Fibroblast of lung (primary cell): ENCODE measurements around the gene STK36. TPM values are rescaled to one million over a fixed set of nuclear protein-coding genes. Genes with fewer than 3 reads are reported as not detected.

Experiments used
- DNase-seq, 2 donors: peaks; one replicate each; pipeline versions ENCODE4 v3.0.0 to v3.0.0-alpha.2; 2010; ENCODE audit warnings: low read depth in 2 of 2
- H2AFZ ChIP-seq: 2 replicates; pipeline ENCODE4 v1.5.1; 2012; ENCODE audit warnings: low read length, control low read depth, inconsistent platforms
- H3K27ac ChIP-seq: 2 replicates; pipeline ENCODE4 v1.5.1; 2011; ENCODE audit warnings: low read length, control low read depth; ENCODE audit not compliant: insufficient read depth
- H3K27me3 ChIP-seq: 2 replicates; pipeline ENCODE4 v1.5.1; 2011; ENCODE audit warnings: mild to moderate bottlenecking, low read length; ENCODE audit not compliant: control insufficient read depth, insufficient read depth
- H3K36me3 ChIP-seq: 2 replicates; pipeline ENCODE4 v1.5.1; 2011; ENCODE audit warnings: low read length; ENCODE audit not compliant: control insufficient read depth, insufficient read depth
- H3K4me1 ChIP-seq: 2 replicates; pipeline ENCODE4 v1.5.1; 2011; ENCODE audit warnings: low read length; ENCODE audit not compliant: control insufficient read depth, insufficient read depth; ENCODE audit errors: extremely low read depth
- H3K4me2 ChIP-seq: 2 replicates; pipeline ENCODE4 v1.5.1; 2011; ENCODE audit warnings: low read length, control low read depth; ENCODE audit not compliant: insufficient read depth; ENCODE audit errors: extremely low read depth
- H3K4me3 ChIP-seq, 4 experiments: fragments of 200-600 bp in 1 of 4; sonication (generic) in 1 of 4; replicated peaks in 1 of 4; 2 replicates each; pipeline ENCODE4 v1.5.1; 2011 to 2016; ENCODE audit warnings: low read length in 4 of 4, low read depth in 3 of 4, mild to moderate bottlenecking in 3 of 4, control low read depth in 2 of 4, inconsistent platforms in 1 of 4, mixed read lengths in 1 of 4; ENCODE audit not compliant: insufficient read depth in 1 of 4; ENCODE audit errors: control extremely low read depth in 1 of 4
- H3K79me2 ChIP-seq: 2 replicates; pipeline ENCODE4 v1.5.1; 2012; ENCODE audit warnings: mild to moderate bottlenecking, low read length, inconsistent platforms; ENCODE audit not compliant: control insufficient read depth, insufficient read depth
- H3K9ac ChIP-seq: 2 replicates; pipeline ENCODE4 v1.5.1; 2011; ENCODE audit warnings: mild to moderate bottlenecking, low read length, control low read depth; ENCODE audit not compliant: insufficient read depth
- H3K9me3 ChIP-seq: 2 replicates; pipeline ENCODE4 v1.5.1; 2012; ENCODE audit warnings: low read depth, low read length; ENCODE audit not compliant: control insufficient read depth, insufficient read depth
- H4K20me1 ChIP-seq: 2 replicates; pipeline ENCODE4 v1.5.1; 2011; ENCODE audit warnings: low read length; ENCODE audit not compliant: control insufficient read depth, insufficient read depth; ENCODE audit errors: extremely low read depth
- EZH2 ChIP-seq: IDR thresholded peaks from 2 replicates; pipeline ENCODE4 v1.5.1; 2012; ENCODE audit warnings: low read length, control low read depth, mild to moderate bottlenecking; ENCODE audit errors: missing control alignments
- polyA plus RNA-seq, 2 donors: library from polyadenylated mRNA; depleted of rRNA in 1 of 2; stranded (reverse) in 1 of 2; unstranded in 1 of 2; fragments of >200 nt; gene quantifications; 2 replicates each; pipeline ENCODE4 v1.2.1, GENCODE V29; 2011 to 2012; ENCODE audit warnings: missing spikeins in 1 of 2
- total RNA-seq: library from RNA; depleted of rRNA; stranded (reverse); fragments of >200 nt; gene quantifications from 2 replicates; pipeline ENCODE4 v1.2.1, GENCODE V29; 2014
- TF ChIP-seq, protein P1 (sequence below), 2 donors: IDR thresholded peaks in 1 of 2; conservative IDR thresholded peaks in 1 of 2; 1 replicate in 1 of 2; 2 replicates in 1 of 2; pipeline ENCODE4 v1.5.1; 2011 to 2012; ENCODE audit warnings: low read length in 2 of 2, control low read depth in 1 of 2, inconsistent platforms in 1 of 2, low read depth in 1 of 2, mild to moderate bottlenecking in 1 of 2

The STK36 gene
- total and polyA plus RNA-seq, 2 donors (not counting 1 experiment from before 2014, with no cell fraction given) = 21.4 to 36.0 TPM

DNA sequence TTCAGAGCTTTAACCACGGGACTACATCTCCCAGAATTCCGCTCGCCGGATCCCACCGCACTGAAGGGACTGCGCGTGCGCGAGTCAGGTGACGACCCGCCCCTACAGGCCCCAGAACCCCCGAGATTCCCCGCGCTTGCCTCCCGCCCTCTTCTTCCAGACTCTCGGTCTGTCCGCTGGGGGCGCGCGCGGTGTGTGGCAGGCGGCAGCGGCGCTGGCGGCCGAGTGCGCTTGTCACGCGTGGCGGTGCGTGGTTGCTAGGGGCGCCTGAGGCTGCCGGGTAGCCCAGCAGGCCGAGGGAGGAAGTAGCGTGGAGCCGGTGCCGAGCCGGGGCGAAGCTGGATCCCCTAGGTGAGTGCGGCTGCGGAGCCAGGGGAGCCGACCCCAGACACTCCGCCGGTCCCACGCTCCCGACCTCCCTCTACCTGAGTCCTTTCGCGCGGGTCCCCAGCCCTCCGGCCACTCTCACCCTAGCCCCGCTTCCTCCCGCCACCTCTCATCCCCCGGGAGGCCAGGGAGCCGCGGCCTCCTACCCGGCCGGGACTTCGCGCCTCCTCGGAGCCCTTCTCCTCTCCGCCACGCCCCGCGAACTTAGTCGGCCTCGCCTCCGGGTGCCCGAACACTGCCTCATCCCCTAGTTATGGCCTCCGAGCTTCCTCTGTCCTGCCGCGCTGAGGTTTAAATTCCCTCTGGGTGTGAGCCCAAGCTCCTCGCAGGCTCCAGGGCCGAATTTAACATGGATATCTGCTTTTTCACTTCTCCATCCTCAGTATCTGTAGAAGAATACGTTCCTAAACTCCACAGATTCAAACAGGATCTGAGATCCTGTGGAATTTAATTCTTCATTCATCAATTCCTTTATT, 39.0 kb downstream of the STK36 start, which contains the start of gene TTLL4:
TTLL4 (plus strand) TSS at position 149 of the 863 bp plus-strand sequence. CDS start 26,842 bp downstream, outside the sequence.
- H3K79me2 ChIP-seq = peaks cover 33% of the 10 kb centered on the region
- peak within 1 kb of the TSS; percentile 88 for H2AFZ ChIP-seq
- no peaks in the 10 kb centered on the region for H3K36me3 ChIP-seq
- no peaks in the 10 kb centered on the region for H3K27me3 ChIP-seq
- peak; percentile 91 to 95 for DNase-seq
- H3K4me1 ChIP-seq = peaks cover 2% of the 10 kb centered on the region
- H3K9ac ChIP-seq = peak within 1 kb of the TSS; percentile 92
- TF ChIP-seq, protein P1, sequence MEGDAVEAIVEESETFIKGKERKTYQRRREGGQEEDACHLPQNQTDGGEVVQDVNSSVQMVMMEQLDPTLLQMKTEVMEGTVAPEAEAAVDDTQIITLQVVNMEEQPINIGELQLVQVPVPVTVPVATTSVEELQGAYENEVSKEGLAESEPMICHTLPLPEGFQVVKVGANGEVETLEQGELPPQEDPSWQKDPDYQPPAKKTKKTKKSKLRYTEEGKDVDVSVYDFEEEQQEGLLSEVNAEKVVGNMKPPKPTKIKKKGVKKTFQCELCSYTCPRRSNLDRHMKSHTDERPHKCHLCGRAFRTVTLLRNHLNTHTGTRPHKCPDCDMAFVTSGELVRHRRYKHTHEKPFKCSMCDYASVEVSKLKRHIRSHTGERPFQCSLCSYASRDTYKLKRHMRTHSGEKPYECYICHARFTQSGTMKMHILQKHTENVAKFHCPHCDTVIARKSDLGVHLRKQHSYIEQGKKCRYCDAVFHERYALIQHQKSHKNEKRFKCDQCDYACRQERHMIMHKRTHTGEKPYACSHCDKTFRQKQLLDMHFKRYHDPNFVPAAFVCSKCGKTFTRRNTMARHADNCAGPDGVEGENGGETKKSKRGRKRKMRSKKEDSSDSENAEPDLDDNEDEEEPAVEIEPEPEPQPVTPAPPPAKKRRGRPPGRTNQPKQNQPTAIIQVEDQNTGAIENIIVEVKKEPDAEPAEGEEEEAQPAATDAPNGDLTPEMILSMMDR (conservative IDR thresholded peaks at IDR 0.05 in 1 of 2, IDR thresholded peaks at IDR 0.05 in 1 of 2; ENCODE audit: low read depth in 1 of 2, low read length in 2 of 2) = peak; percentile 48 to 62
- no peak for TF ChIP-seq EZH2
- H3K4me3 ChIP-seq = peak within 1 kb of the TSS; percentile 67 to 89 (median 78)
- no peaks in the 10 kb centered on the region for H3K9me3 ChIP-seq
- peak within 1 kb of the TSS; percentile 76 for H3K4me2 ChIP-seq
- peak within 1 kb of the TSS; percentile 93 for H3K27ac ChIP-seq
- H4K20me1 ChIP-seq = no peaks in the 10 kb centered on the region

DNA sequence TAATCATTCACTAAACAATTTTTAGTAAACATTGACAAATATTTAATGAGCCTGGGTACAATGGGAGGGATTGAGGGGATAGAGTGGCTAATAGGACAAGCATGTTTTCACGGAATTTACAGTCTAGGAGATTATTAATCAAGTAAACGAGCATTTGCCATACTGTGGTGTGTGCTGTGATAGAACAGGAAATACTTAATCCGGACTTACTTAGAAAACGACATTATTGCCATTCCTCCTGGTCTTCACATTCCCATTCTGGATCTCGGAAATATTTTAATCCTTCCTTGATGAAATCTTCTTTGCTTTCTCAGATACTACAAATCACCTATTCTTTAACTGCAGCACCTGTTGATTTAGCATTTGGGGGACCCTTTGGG, 39.7 kb downstream of the STK36 start:
- peak in 1 of 2 donors; percentile 67 for DNase-seq
- no peaks in the 10 kb centered on the region for H3K27me3 ChIP-seq
- peaks cover 33% of the 10 kb centered on the region for H3K79me2 ChIP-seq
- TF ChIP-seq EZH2 = no peak
- TF ChIP-seq, protein P1 (conservative IDR thresholded peaks at IDR 0.05 in 1 of 2, IDR thresholded peaks at IDR 0.05 in 1 of 2; ENCODE audit: low read depth in 1 of 2, low read length in 2 of 2) = no peak
- H2AFZ ChIP-seq = peak overlapping the region; percentile 88
- peak overlapping the region; percentile 93 for H3K27ac ChIP-seq
- no peaks in the 10 kb centered on the region for H4K20me1 ChIP-seq
- no peaks in the 10 kb centered on the region for H3K9me3 ChIP-seq
- peak overlapping the region; percentile 92 for H3K9ac ChIP-seq
- H3K4me3 ChIP-seq = peak overlapping the region; percentile 67 to 89 (median 78)
- no peaks in the 10 kb centered on the region for H3K36me3 ChIP-seq
- H3K4me2 ChIP-seq = peak overlapping the region; percentile 76
- H3K4me1 ChIP-seq = peaks cover 2% of the 10 kb centered on the region

DNA sequence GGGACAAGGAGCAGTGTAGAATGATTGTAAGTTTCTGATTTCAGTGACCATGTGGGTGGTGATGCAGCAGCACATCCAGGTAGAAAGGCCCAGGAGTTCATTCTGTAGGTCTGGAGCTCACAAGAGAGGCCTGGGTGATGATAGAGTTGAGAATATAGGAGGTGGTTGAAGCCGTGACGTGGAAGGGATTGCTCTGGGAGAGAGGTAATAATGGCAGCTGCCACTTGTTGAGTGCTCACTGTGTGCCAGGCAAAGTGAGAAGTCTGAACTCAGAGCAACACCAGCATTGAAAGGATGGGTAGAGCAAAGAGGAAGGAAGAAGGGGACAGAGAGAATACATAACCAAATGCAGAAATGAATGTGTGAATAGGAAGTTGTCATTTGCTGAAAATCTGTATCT, 42.0 kb downstream of the STK36 start:
- no peak overlapping the region for H3K4me3 ChIP-seq
- peaks cover 39% of the 10 kb centered on the region for H3K79me2 ChIP-seq
- no peak overlapping the region for H3K9ac ChIP-seq
- no peaks in the 10 kb centered on the region for H3K9me3 ChIP-seq
- no peak overlapping the region for H3K27ac ChIP-seq
- DNase-seq = no peak
- no peaks in the 10 kb centered on the region for H4K20me1 ChIP-seq
- no peak for TF ChIP-seq EZH2
- TF ChIP-seq, protein P1 (conservative IDR thresholded peaks at IDR 0.05 in 1 of 2, IDR thresholded peaks at IDR 0.05 in 1 of 2; ENCODE audit: low read depth in 1 of 2, low read length in 2 of 2) = no peak
- H3K27me3 ChIP-seq = no peaks in the 10 kb centered on the region
- H3K36me3 ChIP-seq = no peaks in the 10 kb centered on the region
- H3K4me1 ChIP-seq = peaks cover 4% of the 10 kb centered on the region
- no peak overlapping the region for H3K4me2 ChIP-seq
- H2AFZ ChIP-seq = no peak overlapping the region
